Esophagus (tissue), 2 donors: ENCODE measurements around the gene RAB31. TPM values are rescaled to one million over a fixed set of nuclear protein-coding genes. Genes with fewer than 3 reads are reported as not detected.
"Not testable (repeated sequence)": the region's sequence is repeated elsewhere in the genome, so short reads cannot be mapped to it uniquely, and the experiment has no call there.

Experiments
- H3K27ac ChIP-seq, 2 donors: one replicate each; pipeline ENCODE4 v1.5.1; 2013; ENCODE audit warnings: low read depth in 2 of 2, mild to moderate bottlenecking in 2 of 2, inconsistent platforms in 1 of 2, low read length in 1 of 2, moderate library complexity in 1 of 2
- H3K27me3 ChIP-seq, 2 donors: one replicate each; pipeline ENCODE4 v1.6.1; 2013; ENCODE audit warnings: low read length in 2 of 2, control low read depth in 1 of 2, mild to moderate bottlenecking in 1 of 2; ENCODE audit not compliant: insufficient read depth in 2 of 2, control insufficient read depth in 1 of 2
- H3K36me3 ChIP-seq, 2 donors: one replicate each; pipeline ENCODE4 v1.6.1; 2013; ENCODE audit warnings: low read length in 1 of 2; ENCODE audit not compliant: control insufficient read depth in 2 of 2, insufficient read depth in 2 of 2
- H3K4me1 ChIP-seq, 2 donors: one replicate each; pipeline ENCODE4 v1.6.1; 2013; ENCODE audit warnings: low read length in 1 of 2; ENCODE audit not compliant: control insufficient read depth in 2 of 2, insufficient read depth in 2 of 2
- H3K4me3 ChIP-seq, 2 donors: one replicate each; pipeline ENCODE4 v1.5.1; 2013; ENCODE audit warnings: low read length in 2 of 2, mild to moderate bottlenecking in 2 of 2, low read depth in 1 of 2, moderate library complexity in 1 of 2
- H3K9me3 ChIP-seq, 2 donors: one replicate each; pipeline ENCODE4 v1.6.1; 2013; ENCODE audit warnings: mild to moderate bottlenecking in 2 of 2, low read depth in 1 of 2, low read length in 1 of 2, moderate library complexity in 1 of 2; ENCODE audit not compliant: control insufficient read depth in 2 of 2, insufficient read depth in 1 of 2
- WGBS, 2 donors: extraction: QIAGEN DNeasy Blood & Tissue Kit; methylation state at CpG; one replicate each; pipeline ENCODE4 v1.1.7; 2013; 5-methylcytosine and 5-hydroxymethylcytosine counted together
- polyA plus RNA-seq, 2 donors: library from polyadenylated mRNA; stranded (reverse); fragments of 200-250 nt; gene quantifications; one replicate each; pipeline ENCODE4 v1.2.3, GENCODE V29; 2013
- donor health status: healthy with polysubstance abuse.
- donor health status: Bipolar disorder and iron deficiency.

Gene RAB31
- polyA plus RNA-seq, 2 donors: 10.7 to 17.5 TPM

GRCh38 chr18:9762526-9762925 lies 54.4 kb downstream of the RAB31 start:
- no peaks in the 10 kb centered on the region for H3K27me3 ChIP-seq
- no peaks in the 10 kb centered on the region for H3K9me3 ChIP-seq
- H3K4me1 ChIP-seq: peaks cover 3% of the 10 kb centered on the region in 2 donors
- 83 to 90% methylated on average over 5 of the region's 5 CpGs for WGBS, 2 donors
- peaks cover 0 to 2% of the 10 kb centered on the region in 2 donors for H3K36me3 ChIP-seq
- no peak overlapping the region for H3K4me3 ChIP-seq
- no peak overlapping the region for H3K27ac ChIP-seq

DNA sequence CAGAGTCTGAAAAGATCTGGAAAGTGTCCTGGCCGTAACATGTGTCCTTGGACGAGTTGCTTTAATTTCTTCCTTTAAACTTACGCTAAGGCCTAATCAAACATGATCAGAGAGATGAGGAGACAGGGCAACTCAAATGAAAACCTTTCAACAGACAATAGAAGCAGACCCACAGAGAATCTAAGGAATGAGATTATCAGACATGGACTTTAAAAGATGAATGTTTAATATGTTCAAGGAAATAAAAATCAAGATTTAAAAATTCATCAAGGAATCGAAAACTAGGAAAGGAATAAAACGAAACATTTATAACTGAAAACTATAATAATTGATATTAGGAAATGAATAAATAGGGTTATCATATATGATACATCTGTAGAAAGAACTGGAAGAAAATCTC lies 55.1 kb downstream of the RAB31 start:
- Histone ChIP-seq H3K27me3 (no peaks in the 10 kb centered on the region), H3K27ac (no peak overlapping the region), H3K36me3 (peaks cover 0 to 2% of the 10 kb centered on the region in 2 donors), H3K9me3 (no peaks in the 10 kb centered on the region), H3K4me1 (peaks cover 3% of the 10 kb centered on the region in 2 donors), H3K4me3 (no peak overlapping the region)
- WGBS, 2 donors: 95 to 97% methylated on average over 5 of the region's 5 CpGs

DNA sequence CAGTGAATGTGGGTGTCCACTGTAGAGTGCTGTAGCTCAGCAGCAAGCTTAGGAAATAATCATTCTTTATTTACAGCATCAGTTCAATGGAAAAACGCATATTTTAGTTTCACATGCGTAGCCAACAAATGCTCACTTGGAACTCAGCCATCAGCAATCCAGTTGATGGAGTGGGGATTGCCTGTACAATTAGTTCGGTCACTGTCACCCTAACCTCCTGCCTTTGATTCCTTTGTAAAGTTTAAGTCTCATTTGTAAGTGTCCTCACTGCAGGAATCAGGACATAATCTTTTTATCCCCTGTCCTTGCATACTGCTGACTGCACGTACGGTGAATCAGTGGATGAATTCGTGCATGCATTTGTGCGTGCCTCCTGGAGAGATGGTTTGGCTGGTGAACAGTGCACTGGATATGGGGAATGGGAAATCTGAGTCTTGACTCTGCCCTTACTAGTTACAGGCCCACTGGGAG lies 55.9 kb downstream of the RAB31 start:
- Histone ChIP-seq H3K27me3 (no peaks in the 10 kb centered on the region), H3K4me1 (peaks cover 3% of the 10 kb centered on the region in 2 donors), H3K9me3 (no peaks in the 10 kb centered on the region), H3K36me3 (peaks cover 0 to 2% of the 10 kb centered on the region in 2 donors), H3K4me3 (no peak overlapping the region), H3K27ac (peak overlapping the region in 1 of 2 donors; percentile 18)
- 58 to 68% methylated on average over 7 of the region's 7 CpGs for WGBS, 2 donors

- peaks cover 0 to 2% of the 10 kb centered on the region in 2 donors for H3K36me3 ChIP-seq
- peaks cover 3% of the 10 kb centered on the region in 2 donors for H3K4me1 ChIP-seq
- H3K4me3 ChIP-seq: no peak overlapping the region
- H3K27ac ChIP-seq: no peak overlapping the region
- 74 to 84% methylated on average over 4 of the region's 4 CpGs for WGBS, 2 donors
- no peaks in the 10 kb centered on the region for H3K27me3 ChIP-seq
- no peaks in the 10 kb centered on the region for H3K9me3 ChIP-seq
Measured at GRCh38 chr18:9765501-9765900, 57.4 kb downstream of the RAB31 start.

DNA sequence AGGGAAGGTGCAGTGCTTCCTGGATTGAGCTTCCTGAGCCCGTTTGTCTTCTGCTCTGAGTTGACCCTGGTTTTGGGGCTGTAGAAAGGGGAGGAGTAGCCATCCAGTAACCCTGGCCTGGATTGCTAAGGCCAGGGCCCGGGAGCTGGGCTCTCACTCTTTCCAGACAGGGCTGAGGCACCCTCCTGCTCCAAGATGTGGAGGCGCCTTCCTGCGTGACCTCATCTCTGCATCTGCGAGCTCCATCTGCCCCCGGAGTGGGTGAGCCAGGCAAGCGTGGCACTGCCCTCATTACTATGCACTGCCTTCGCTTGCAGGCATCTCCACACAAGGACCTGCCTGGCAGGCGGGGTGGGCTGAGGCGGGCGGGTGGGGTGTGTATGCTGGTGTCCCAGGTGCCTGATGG lies 58.0 kb downstream of the RAB31 start:
- Histone ChIP-seq H3K9me3 (no peaks in the 10 kb centered on the region), H3K36me3 (peaks cover 0 to 2% of the 10 kb centered on the region in 2 donors), H3K4me3 (no peak overlapping the region), H3K4me1 (peaks cover 3% of the 10 kb centered on the region in 2 donors), H3K27me3 (no peaks in the 10 kb centered on the region), H3K27ac (no peak overlapping the region)
- WGBS, 2 donors: 85 to 87% methylated on average over 11 of the region's 11 CpGs

GRCh38 chr18:9766740-9767139 lies 58.6 kb downstream of the RAB31 start:
- WGBS, 2 donors: 56 to 98% methylated on average over 1 of the region's 1 CpG
- no peaks in the 10 kb centered on the region for H3K27me3 ChIP-seq
- H3K4me1 ChIP-seq: peaks cover 3 to 6% of the 10 kb centered on the region in 2 donors
- no peak overlapping the region for H3K4me3 ChIP-seq
- H3K27ac ChIP-seq: no peak overlapping the region
- peaks cover 0 to 2% of the 10 kb centered on the region in 2 donors for H3K36me3 ChIP-seq
- H3K9me3 ChIP-seq: no peaks in the 10 kb centered on the region

DNA sequence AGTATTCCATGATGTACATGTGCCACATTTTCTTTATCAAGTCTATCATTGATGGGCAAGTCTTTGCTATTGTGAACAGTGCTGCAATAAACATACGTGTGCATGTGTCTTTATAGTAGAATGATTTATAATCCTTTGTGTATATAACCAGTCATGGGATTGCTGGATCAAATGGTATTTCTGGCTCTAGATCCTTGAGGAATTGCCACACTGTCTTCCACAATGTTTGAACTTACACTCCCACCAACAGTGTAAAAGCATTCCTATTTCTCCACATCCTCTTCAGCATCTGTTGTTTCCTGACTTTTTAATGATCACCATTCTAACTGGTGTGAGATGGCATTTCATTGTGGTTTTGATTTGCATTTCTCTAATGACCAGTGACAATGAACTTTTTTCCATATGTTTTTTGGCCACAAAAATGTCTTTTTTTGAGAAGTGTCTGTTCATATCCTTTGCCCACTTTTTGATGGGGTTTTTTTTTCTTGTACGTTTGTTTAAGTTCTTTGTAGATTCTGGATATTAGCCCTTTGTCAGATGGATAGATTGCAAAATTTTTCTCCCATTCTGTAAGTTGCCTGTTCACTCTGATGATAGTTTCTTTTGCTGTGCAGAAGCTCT lies 60.1 kb downstream of the RAB31 start:
- H3K9me3 ChIP-seq, H3K36me3 ChIP-seq, H3K27me3 ChIP-seq, H3K4me3 ChIP-seq, H3K27ac ChIP-seq, H3K4me1 ChIP-seq: not testable (repeated sequence)
- WGBS, 2 donors: 46 to 80% methylated on average over 2 of the region's 2 CpGs

- 67 to 70% methylated on average over 3 of the region's 3 CpGs for WGBS, 2 donors
Measured at GRCh38 chr18:9770111-9770510, 62.0 kb downstream of the RAB31 start.

DNA sequence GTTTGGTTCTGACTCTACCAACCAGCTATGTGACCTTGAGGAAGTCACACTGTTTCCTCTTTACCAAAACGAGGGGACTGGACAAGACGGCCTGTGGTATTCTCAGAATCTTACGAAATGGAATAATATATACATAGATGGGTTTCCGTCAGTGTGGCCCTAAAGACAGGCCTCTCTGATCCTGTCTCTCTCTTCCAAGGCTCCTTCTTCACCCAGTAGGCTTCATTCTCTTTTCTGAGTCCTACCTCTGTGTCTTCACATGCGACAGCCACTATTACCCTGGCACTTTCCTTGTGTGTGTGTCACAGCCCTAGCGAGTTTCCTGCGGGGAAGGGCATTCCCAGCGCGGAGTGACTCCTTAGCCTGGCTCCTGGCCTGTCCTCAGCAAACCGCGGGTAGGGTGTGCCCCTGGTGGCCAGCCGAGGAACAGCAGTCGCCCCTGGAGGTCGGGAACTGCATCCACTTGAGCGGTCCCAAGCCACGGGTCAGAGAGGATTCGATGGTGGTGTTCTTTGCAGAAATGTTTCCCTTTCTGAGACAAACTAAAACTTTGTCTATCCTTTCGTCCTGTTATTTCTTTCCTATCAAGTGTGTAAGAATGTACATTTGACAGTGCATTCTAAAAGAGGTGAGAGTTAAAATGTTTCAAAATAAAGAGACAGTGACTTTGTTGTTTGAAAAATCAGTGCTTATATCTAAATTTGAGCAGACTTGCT lies 63.3 kb downstream of the RAB31 start:
- no peaks in the 10 kb centered on the region for H3K9me3 ChIP-seq
- WGBS, 2 donors: 27 to 34% methylated on average over 18 of the region's 18 CpGs
- no peaks in the 10 kb centered on the region for H3K27me3 ChIP-seq
- H3K36me3 ChIP-seq: no peaks in the 10 kb centered on the region
- H3K27ac ChIP-seq: peak overlapping the region in 1 of 2 donors; percentile 53
- H3K4me1 ChIP-seq: peaks cover 0 to 5% of the 10 kb centered on the region in 2 donors
- no peak overlapping the region for H3K4me3 ChIP-seq

More at GRCh38 chr18:9770111-9770510, 62.0 kb downstream of the RAB31 start:
- not testable (repeated sequence) for H3K4me1 ChIP-seq, H3K27me3 ChIP-seq, H3K36me3 ChIP-seq, H3K4me3 ChIP-seq, H3K9me3 ChIP-seq, H3K27ac ChIP-seq
